ENCODE results near the gene CEMP1.

The CEMP1 gene

GRCh38 chr16:2490190-2491105 lies 40.8 kb downstream of the CEMP1 start:
- TF ChIP-seq CTCF (IDR thresholded peaks at IDR 0.05; ENCODE audit: insufficient read depth, missing control alignments), result no peak
- DNase-seq (ENCODE audit: insufficient read length, low spot score) (no peak), FAIRE-seq (no peak)

DNA sequence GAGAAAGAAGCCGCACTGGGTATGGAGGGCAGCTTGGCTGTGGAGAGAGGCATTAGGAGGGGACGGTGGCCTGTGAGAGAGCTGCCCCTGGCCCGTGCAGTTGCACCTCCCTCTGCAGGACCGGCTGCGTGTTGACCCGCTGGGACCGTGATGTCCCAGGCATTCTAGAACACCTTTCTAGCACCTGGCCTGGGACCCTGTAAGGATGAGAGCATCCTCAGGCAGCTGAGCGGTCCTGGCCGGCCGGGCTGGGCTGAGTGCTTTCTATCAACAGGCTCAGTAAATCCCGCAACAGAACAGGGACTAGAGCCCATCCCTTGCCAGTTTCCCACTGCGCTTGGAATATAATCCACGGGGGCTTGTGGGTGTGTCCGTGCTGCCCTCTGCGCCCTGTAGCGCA lies 41.6 kb downstream of the CEMP1 start:
- TF ChIP-seq CTCF (IDR thresholded peaks at IDR 0.05; ENCODE audit: insufficient read depth, missing control alignments), result no peak
- no peak for DNase-seq (ENCODE audit: insufficient read length, low spot score)
- FAIRE-seq, result no peak

GRCh38 chr16:2487903-2488531 lies 43.2 kb downstream of the CEMP1 start:
- DNase-seq (ENCODE audit: insufficient read length, low spot score), result no peak
- no peak for TF ChIP-seq CTCF (IDR thresholded peaks at IDR 0.05; ENCODE audit: insufficient read depth, missing control alignments)

GRCh38 chr16:2487517-2487842 lies 43.7 kb downstream of the CEMP1 start:
- DNase-seq (ENCODE audit: insufficient read length, low spot score), result no peak
- TF ChIP-seq CTCF (IDR thresholded peaks at IDR 0.05; ENCODE audit: insufficient read depth, missing control alignments), result no peak
- no peak for FAIRE-seq

More at GRCh38 chr16:2487903-2488531, 43.2 kb downstream of the CEMP1 start:
- no peak for FAIRE-seq

- FAIRE-seq (no peak), DNase-seq (ENCODE audit: insufficient read length, low spot score) (no peak)
- no peak for TF ChIP-seq CTCF (IDR thresholded peaks at IDR 0.05; ENCODE audit: insufficient read depth, missing control alignments)
Measured at GRCh38 chr16:2486645-2487516, 44.3 kb downstream of the CEMP1 start.

DNA sequence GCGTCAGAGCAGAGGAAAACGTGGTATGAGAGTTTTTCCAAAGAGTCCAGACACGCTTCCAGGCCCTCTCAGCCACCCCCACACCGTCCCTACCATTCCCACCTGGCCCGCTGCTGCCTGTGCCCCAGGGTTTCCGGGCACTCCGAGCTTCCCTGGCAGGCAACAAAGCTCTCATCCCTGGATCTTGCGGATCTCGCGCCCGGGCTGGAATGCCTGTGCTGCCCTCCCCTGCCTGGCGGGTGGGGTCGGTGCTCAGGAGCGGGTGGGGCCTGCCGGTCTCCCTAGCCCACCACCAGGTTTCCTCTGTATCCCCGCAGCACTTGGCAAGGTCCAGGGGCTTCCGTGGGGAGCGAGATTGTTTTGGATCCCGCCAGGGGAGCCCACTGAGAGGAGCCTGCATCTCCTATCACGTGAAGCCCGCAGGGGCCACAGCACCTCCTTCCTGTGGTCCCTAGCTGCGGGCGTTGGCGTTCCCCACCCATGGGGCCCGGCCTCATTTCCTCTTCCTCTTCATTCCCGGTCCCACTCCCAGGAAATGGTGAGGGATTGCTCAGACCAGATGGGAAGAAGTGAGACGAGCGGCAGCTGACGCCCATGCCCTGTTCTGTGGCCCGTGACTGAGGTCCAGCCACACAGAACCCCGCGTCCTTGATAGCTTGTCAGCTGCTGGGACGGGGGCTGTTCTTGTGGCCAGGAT lies 45.2 kb downstream of the CEMP1 start:
- FAIRE-seq (no peak), DNase-seq (ENCODE audit: insufficient read length, low spot score) (no peak)
- no peak for TF ChIP-seq CTCF (IDR thresholded peaks at IDR 0.05; ENCODE audit: insufficient read depth, missing control alignments)
